Measurements from ENCODE around the gene PIMREG. TPM values are rescaled to one million over a fixed set of nuclear protein-coding genes. Genes with fewer than 3 reads are reported as not detected.

PIMREG gene
- total RNA-seq, 1 experiment from 2014 or later: 41.2 TPM

GRCh38 chr17:6456914-6457687 is 12.8 kb downstream of the PIMREG start:
- no peaks in the 10 kb centered on the region; the same call in 1 of the 2 replicates for H3K4me1 ChIP-seq (ENCODE audit: control insufficient read depth, insufficient read depth, low read length)
- H3K4me3 ChIP-seq (ENCODE audit: low read depth in 2 of 2, low read length in 2 of 2): no peak overlapping the region
- no peaks in the 10 kb centered on the region for H3K9me3 ChIP-seq (ENCODE audit: control insufficient read depth, insufficient read depth, low read depth, low read length)
- no peaks in the 10 kb centered on the region for H3K36me3 ChIP-seq (ENCODE audit: control insufficient read depth, insufficient read depth, low read length)
- in situ Hi-C loops (cut with HindIII; ENCODE audit: low pct_unique_long_range_greater_than_20kb, low sequenced_read_pairs): no loop called here
- BruUV-seq (replicated peaks): no TSS peak
- H3K27ac ChIP-seq (ENCODE audit: low read length): no peak overlapping the region
- intact Hi-C loops (cut with micrococcal nuclease; ENCODE audit: unreplicated experiment): no loop called here
- no peak for TF ChIP-seq CTCF (IDR thresholded peaks at IDR 0.05)
- TF ChIP-seq, protein P1, sequence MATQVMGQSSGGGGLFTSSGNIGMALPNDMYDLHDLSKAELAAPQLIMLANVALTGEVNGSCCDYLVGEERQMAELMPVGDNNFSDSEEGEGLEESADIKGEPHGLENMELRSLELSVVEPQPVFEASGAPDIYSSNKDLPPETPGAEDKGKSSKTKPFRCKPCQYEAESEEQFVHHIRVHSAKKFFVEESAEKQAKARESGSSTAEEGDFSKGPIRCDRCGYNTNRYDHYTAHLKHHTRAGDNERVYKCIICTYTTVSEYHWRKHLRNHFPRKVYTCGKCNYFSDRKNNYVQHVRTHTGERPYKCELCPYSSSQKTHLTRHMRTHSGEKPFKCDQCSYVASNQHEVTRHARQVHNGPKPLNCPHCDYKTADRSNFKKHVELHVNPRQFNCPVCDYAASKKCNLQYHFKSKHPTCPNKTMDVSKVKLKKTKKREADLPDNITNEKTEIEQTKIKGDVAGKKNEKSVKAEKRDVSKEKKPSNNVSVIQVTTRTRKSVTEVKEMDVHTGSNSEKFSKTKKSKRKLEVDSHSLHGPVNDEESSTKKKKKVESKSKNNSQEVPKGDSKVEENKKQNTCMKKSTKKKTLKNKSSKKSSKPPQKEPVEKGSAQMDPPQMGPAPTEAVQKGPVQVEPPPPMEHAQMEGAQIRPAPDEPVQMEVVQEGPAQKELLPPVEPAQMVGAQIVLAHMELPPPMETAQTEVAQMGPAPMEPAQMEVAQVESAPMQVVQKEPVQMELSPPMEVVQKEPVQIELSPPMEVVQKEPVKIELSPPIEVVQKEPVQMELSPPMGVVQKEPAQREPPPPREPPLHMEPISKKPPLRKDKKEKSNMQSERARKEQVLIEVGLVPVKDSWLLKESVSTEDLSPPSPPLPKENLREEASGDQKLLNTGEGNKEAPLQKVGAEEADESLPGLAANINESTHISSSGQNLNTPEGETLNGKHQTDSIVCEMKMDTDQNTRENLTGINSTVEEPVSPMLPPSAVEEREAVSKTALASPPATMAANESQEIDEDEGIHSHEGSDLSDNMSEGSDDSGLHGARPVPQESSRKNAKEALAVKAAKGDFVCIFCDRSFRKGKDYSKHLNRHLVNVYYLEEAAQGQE (IDR thresholded peaks at IDR 0.05; ENCODE audit: insufficient read depth in 1 of 2, low read depth in 2 of 2, low read length in 1 of 2): no peak
- TF ChIP-seq POLR2AphosphoS5 (IDR thresholded peaks at IDR 0.05; ENCODE audit: low read depth, low read length): no peak
- no peak for TF ChIP-seq SIN3A (IDR thresholded peaks at IDR 0.05; ENCODE audit: borderline replicate concordance, insufficient read depth, low read depth, low read length)
- no peak for TF ChIP-seq TCF7L2 (IDR thresholded peaks at IDR 0.05; ENCODE audit: low read depth, low read length)
- ChIA-PET POLR2A (no interaction called here), CTCF (interaction anchor here (0.9 kb wide), 1 partner anchor 19 kb away, joined by 3 read pairs; no protein-coding TSS in a partner anchor)
- no peaks in the 10 kb centered on the region for H3K27me3 ChIP-seq (ENCODE audit: control insufficient read depth, insufficient read depth, low read length)
- ATAC-seq (peak; percentile 62; the same call in 1 of the 2 replicates), DNase-seq (ENCODE audit: low read depth, low spot score) (no peak)

DNA sequence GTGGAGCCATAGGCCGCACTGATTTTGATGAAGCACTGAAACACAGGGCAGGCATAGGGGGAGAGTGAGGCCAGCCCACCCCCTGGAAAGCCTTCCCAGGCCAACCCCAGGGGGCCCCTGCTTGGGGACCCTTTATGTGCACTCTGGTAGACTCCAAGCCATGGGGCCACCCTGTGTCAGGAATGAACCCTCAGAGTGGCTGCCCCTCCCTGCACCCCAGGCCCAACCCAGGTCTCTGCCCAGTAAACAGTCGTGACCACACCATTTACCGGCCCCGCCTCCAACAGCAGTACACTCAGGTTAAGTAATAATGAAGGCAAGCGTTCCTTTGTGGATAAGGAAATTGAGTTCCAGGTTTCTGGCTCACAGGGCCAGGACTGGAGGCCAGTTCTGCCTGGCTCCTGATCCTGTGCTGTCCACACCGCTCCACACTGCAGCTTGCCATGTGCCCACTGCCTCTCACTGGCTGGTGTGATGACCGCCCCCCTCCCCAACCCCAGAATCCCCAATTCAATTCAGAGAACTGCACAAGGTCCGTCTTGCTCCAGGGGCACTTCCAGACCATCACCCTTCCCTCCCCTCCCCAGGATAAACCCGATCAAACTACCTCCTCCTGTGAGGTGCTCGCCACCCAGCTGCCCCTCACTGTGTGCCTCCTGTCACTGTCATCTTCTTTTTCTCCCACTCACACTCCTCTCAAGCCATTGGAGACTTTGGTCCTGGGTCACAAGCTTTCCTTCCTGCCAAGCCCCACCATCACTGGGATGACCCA is 13.6 kb downstream of the PIMREG start:
- intact Hi-C loops (cut with micrococcal nuclease; ENCODE audit: unreplicated experiment) (no loop called here), in situ Hi-C loops (cut with HindIII; ENCODE audit: low pct_unique_long_range_greater_than_20kb, low sequenced_read_pairs) (no loop called here)
- ChIA-PET POLR2A (no interaction called here), CTCF (no interaction called here)
- no peaks in the 10 kb centered on the region for H3K9me3 ChIP-seq (ENCODE audit: control insufficient read depth, insufficient read depth, low read depth, low read length)
- no peak overlapping the region for H3K27ac ChIP-seq (ENCODE audit: low read length)
- no TSS peak for BruUV-seq (replicated peaks)
- H3K27me3 ChIP-seq (ENCODE audit: control insufficient read depth, insufficient read depth, low read length): no peaks in the 10 kb centered on the region
- no peak for ATAC-seq
- no peaks in the 10 kb centered on the region for H3K36me3 ChIP-seq (ENCODE audit: control insufficient read depth, insufficient read depth, low read length)
- H3K4me3 ChIP-seq (ENCODE audit: low read depth in 2 of 2, low read length in 2 of 2): no peak overlapping the region
- TF ChIP-seq POLR2AphosphoS5 (IDR thresholded peaks at IDR 0.05; ENCODE audit: low read depth, low read length) (no peak), CTCF (IDR thresholded peaks at IDR 0.05) (no peak), TCF7L2 (IDR thresholded peaks at IDR 0.05; ENCODE audit: low read depth, low read length) (no peak), SIN3A (IDR thresholded peaks at IDR 0.05; ENCODE audit: borderline replicate concordance, insufficient read depth, low read depth, low read length) (no peak)
- TF ChIP-seq, protein P1 (IDR thresholded peaks at IDR 0.05; ENCODE audit: insufficient read depth in 1 of 2, low read depth in 2 of 2, low read length in 1 of 2): no peak
- DNase-seq (ENCODE audit: low read depth, low spot score): no peak
- H3K4me1 ChIP-seq (ENCODE audit: control insufficient read depth, insufficient read depth, low read length): no peaks in the 10 kb centered on the region; the same call in 1 of the 2 replicates
